GM21529 (cell line): Measurements from ENCODE around the gene NLE1.
"Not testable (repeated sequence)": the region's sequence is repeated elsewhere in the genome, so short reads cannot be mapped to it uniquely, and the experiment has no call there.

ENCODE experiments used
- ATAC-seq: cut with Tn5 transposase; IDR thresholded peaks from one replicate; pipeline ENCODE4 v1.9.1; 2021; ENCODE audit not compliant: unreplicated experiment

NLE1 gene

DNA sequence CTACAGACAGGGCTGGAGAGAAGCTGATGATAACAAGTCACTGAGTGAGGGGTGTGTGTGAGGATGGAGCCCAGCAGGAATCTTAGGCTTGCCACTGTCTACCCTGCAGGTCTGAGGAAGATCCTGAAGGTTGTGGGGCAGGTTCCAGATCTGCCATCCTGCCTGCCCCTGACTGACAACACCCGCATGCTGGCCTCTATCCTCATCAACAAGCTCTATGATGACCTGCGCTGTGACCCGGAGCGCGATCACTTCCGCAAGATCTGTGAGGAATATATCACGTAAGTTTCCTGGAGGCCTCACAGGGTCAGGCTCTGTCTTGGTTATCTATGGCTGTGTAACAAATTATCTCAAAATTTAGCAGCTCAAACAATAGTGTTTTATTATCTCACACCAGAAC, 21.8 kb upstream of the NLE1 start:
- no peak for ATAC-seq

DNA sequence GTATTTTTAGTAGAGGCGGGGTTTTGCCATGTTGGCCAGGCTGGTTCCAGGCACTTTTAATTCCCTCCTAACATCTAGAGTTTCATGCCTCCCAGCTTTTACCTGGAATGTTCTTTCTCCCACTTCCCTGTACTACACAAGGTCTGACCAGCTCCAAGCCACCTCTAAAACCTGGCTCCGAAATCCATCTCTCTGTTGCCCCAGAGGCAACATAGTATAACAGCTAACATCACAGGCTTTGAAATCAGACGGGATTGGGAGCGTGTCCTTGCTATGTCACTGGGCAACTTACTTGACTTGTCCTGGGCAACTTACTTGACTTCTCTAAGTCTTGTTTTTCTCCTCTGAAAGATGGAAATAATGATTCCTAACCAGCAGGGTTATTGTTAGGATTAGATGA, 20.7 kb upstream of the NLE1 start:
- ATAC-seq, result no peak

DNA sequence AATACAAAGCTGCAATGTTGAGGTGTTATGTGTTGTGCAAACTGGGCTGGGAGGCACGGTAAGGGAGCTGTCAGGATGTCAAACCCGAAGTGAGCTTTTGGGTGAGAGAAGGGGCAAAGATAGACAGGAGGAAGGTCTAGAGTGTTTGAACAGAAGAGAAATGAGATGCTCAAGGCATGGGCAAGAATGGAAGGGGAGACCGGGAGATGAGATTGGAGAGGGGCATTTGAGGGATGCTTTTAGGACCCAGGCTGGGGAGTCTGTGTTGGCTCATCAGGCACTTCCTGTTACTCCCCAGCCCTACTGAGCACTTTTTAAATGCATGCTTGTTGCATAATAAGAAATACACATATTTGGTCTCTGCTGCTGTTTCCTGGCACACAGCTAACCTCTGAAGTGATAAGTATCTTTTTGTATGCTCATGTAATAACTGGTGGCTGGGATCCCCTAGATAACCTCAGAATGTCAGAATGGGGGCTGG, 19.2 kb upstream of the NLE1 start:
- ATAC-seq, result no peak

DNA sequence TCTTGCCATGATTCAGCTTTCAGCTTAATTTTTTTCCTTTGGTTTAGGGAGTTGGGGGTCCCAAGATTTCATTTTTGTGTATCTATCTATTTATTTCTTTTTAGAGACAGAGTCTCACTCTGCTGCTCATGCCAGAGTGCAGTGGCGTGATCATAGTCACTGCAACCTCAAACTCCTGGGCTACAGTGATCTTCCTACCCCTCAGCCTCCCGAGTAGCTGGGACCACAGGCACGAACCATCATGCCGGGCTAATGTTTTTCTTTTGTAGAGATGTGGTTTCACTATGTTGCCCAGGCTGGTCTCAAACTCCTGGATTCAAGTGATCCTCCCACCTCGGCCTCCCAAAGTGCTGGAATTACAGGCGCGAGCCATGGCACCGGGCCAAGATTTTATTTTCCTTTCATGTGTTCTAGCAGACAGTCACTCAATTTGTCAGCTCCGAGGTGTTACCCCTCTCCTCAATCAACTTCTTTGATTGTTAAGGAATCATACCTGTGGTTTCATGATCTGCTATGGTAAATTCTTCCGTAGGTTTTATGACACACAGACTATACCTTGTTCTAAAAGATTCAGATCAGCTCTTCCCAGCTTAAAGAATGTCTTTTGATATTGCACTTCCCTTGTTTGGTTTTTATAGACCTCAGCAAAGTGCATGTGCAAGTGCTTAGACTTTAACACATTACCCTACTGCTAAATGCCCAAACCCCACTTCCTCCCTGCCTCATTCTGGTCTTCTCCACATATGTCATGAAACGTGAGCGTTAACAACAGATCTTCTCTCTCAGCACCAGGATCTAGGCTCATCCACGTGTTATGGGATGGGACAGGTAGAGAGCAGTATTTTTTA, 18.5 kb upstream of the NLE1 start:
- ATAC-seq, result no peak

DNA sequence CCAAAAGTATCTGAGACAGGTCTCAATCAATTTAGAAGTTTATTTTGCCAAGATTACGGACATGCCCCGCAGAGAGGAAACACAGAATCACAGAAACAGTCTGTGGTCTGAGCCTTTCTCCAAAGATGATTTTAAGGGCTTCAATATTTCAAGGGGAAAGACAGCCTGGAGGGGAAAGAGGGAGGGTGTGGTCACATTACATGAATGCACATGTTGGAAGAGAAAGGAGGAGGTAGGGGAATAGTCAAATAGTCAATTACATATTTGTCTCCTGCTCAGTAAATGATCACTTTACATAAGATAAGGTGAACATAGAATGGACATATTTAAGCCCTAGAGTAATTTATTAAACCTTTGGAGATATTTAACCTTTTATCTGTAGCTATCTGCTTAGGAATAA, 17.8 kb upstream of the NLE1 start:
- no peak for ATAC-seq

DNA sequence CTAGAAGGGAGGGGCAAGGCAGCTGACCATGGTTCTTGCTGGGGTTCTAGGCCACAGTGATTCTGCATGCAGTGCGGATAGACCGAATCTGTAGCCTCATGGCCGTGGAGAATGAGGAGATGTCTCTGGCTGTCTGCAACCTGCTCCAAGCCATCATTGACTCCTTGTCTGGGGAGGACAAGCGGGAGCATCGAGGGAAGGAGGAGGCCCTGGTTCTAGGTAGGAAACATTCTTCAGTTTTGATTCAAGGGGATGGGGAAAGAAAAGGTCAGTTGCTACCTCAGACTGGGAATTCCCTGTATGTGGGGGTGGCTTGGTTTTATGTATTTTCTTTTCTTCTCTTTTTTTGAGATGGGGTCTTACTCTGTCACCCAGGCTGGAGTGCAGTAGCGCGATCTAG, 13.1 kb upstream of the NLE1 start:
- no peak for ATAC-seq

DNA sequence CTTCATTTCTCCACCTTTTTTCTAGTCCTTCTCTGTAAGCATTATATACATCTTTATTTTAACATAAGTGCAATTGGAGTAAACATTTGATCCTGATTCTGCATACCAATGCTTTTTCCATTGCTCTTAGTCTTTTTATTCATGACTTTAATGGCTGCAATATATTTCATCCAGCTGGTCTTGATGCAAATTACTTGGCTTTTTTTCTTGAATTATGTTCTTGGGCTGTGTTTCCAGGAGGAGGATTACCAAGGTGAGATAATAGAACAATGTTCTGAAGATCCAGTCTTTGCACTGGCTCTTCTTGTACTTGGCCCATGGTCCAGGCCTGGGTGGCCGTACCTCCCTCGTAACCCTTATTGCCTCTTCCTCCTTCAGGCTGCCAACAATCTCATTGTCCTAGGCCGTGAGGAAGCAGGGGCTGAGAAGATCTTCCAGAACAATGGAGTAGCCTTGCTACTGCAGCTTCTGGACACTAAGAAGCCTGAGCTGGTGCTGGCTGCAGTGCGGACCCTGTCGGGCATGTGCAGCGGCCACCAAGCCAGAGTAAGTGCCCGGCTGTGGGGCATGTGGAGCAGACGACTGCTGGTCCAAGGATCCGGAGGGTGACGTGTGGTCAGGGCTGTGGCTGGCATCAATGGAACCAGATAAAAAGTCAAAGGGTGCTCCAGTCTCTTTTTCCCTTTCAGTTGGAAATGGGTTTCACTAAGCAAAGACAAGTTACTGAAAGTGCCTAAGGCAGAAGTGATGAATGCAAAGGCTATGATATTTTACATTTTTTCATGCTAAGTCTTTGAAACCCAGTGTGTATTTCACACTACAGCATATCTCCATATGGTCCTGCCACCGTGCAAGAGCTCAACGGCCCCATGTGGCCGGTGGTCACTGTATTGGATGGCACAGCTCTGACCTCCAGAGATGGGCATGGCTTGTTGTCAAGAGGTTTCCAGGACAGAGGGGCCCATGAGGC, 12.4 kb upstream of the NLE1 start:
- no peak for ATAC-seq

DNA sequence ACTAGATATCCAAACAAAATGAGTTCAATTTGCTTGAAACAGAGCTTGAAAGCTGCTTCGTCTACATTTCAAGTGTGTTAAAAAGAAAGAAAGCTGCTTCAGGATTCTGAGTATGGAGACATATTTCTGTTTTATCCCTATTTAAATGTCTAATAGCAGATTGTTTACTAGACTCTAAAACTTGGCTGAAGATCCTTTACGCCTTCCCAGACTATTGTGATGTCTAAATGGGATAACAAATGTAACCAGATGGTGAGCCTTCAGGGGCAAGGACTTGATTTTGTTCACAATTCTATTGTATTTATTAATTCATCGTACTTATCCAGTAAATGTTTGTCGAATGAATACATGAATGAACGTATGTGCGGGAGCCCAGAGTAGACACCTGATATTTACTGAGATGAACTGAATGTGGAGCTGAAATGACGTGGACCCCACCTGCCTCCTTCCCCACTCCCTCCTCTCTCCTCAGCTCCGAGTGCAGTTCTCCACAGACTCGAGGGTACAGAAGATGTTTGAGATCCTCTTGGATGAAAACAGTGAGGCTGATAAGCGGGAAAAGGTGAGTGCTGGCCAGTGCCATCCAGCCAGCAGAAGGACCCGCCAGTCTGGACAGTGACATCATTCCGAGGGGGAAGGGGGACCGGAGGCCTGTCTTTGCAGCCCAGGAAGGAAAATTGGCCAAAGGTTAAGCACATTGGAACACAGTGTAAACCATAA, 10.5 kb upstream of the NLE1 start:
- ATAC-seq, result no peak

DNA sequence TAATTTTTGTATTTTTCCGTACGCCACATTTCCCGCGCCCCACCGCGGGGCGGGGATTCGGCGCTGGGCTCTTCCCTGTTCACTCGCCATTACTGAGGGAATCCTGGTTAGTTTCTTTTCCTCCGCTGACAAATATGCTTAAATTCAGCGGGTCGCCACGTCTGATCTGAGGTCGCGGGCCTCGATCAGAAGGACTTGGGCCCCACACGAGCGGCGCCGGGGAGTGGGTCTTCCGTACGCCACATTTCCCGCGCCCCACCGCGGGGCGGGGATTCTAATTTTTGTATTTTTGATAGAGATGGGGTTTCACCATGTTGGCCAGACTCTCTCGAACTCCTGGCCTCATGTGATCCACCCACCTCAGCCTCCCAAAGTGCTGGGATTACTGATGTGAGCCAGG, 9.0 kb upstream of the NLE1 start:
- not testable (repeated sequence) for ATAC-seq

DNA sequence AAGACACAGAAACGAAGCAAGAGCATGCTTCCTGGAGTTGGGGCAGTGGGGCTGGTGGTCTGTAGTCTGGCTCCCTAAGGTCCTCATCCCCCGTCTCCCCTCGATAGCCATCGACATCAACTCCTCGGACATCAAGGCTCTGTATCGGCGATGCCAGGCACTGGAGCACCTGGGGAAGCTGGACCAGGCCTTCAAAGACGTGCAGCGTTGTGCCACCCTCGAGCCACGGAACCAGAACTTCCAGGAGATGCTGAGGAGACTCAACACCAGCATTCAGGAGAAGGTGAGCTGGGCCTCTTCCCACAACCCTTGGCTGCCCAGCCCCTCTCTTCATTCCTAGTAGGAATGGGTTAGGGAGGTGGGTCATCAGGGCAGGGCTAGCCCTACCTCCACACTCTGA, 7.8 kb upstream of the NLE1 start:
- ATAC-seq, result no peak

DNA sequence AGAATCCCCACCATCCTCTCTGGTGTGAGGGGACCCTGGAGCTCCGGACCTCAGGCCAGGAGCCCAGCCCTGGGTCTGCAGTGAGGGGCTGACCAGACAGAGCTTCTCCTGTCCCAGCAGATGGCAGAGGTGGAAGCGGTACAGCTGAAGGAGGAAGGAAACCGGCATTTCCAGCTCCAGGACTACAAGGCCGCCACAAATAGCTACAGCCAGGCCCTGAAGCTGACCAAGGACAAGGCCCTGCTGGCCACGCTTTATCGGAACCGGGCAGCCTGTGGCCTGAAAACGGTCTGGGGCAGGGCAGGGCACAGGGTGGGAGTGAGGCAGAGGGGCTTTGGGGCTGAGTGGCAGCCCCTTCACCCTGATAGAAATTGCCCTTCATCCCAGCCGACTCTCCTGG, 6.0 kb upstream of the NLE1 start:
- no peak for ATAC-seq

DNA sequence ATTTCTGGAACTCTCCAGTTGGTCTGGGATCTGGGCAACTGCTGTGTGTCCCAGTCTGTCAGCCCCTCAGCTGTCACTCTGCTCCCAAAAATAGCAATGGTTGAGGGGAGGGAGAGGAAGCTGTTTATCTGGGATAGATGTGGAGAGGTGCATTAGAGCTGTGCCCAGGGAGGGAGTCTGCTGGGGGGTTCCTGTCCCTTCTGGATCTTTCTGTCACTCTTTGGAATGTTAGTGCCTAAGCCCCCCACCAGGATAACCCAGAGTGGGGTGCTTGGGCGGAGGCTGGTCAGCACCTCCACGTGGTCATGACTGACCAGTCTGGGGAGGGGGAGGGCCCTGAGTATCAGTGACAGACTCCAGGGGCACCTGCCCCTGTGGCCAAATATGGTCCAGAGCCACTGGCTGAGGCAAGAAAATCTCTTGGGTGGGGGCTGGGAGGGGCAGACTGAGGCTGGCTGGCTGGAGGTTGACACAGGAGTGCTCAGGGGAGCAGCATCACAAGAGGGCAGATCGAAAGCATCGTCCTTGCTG, 5.3 kb upstream of the NLE1 start, which contains the start of gene UNC45B:
UNC45B (plus strand) TSS at position 443 of the 531 bp plus-strand sequence. CDS start 447 bp downstream, outside the sequence.
- ATAC-seq, result no peak

DNA sequence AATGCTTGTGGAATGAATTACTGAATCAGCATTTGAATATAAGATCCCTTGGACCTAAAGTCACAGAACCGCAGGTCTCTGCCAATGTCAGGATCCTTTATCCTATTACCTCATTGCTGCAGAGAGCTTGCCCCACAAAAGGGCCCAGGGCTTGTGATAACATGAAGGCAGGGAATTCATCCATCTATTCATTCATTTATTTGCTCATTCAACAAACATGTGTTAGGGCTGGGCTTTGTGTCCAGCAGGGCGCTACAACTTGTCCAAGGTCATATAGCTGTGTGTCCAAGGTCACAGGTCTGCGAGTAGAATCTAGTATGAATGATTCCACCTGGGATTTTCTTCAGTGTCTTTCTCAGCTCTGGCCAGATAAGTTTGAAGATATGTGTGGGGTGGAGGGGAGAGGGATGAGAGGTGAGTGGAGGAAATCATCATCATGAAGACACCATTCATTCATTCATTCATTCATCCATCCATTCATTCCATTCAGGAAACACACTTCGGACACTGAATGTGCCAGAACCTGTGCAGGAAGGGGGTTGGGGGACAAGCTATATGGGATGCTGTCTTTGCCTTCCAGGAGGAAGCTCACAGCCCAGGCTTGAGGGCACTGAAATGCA, 4.2 kb upstream of the NLE1 start:
- no peak for ATAC-seq

DNA sequence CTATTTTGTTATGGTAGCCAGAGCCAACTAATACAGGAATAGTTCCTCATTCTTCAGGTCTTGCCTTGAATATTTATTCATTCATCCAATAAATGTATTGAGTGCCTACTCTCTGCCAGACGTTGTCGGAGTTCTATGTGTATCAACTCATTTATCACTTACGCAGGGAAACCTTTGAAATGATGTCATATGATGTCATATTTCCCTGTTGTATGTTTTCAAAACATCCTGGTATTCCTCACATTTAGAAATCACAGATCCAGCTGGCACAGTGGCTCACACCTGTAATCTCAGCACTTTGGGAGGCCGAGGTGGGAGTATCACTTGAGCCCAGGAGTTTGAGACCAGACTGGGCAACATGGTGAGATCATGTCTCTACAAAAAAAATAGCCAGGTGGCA, 2.7 kb upstream of the NLE1 start:
- no peak for ATAC-seq

DNA sequence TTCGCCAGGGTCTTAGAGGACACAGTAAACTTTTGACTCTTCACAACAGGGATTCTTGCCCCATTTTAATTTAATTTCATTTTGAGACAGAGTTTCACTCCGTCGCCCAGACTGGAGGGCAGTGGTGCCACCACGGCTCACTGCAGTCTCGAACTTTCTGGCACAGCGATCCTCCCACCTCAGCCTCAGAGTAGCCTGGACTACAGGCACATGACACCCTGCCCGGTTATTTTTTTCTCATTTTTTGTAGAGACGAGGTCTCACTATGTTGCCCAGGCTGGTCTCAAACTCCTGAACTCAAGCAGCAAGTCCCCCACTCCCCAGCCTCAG, 329 bp upstream of the NLE1 start:
- no peak for ATAC-seq

DNA sequence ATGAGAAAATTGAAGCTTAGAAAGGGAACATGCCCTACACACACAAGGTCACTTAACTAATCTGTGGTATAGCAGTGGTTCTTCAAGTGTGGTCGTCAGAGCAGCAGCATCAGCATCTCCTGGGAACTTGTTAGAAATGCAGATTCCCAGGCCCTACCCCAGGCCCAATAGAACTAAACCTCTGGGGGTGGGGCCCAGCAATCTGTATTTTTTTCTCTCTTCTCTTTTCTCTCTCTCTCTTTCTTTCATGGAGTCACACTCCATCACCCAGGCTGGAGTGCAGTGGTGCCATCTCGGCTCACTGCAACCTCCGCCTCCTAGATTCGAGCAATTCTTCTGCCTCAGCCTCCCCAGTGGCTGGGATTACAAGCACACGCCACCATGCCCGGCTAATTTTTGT, 3.9 kb downstream of the NLE1 start:
- no peak for ATAC-seq

DNA sequence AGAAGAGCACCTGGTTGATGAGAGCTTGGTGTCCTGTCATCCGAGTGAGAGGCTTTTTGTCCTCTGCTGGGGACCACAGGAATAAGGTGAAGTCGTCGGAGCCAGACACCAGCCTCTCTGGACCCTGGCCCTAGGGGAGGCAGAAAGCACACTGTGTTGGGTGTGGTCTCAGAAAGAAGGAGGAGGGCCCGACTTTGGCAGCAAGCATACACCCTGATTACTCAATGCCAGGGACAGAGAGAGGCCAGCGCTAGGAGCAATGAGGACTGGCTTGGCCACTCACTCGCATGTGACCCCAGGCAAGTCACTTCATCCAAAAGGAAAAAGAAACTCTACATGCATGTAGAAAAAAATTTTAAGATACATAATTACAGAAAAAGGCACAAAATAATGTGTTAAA, 6.8 kb downstream of the NLE1 start:
- no peak for ATAC-seq

DNA sequence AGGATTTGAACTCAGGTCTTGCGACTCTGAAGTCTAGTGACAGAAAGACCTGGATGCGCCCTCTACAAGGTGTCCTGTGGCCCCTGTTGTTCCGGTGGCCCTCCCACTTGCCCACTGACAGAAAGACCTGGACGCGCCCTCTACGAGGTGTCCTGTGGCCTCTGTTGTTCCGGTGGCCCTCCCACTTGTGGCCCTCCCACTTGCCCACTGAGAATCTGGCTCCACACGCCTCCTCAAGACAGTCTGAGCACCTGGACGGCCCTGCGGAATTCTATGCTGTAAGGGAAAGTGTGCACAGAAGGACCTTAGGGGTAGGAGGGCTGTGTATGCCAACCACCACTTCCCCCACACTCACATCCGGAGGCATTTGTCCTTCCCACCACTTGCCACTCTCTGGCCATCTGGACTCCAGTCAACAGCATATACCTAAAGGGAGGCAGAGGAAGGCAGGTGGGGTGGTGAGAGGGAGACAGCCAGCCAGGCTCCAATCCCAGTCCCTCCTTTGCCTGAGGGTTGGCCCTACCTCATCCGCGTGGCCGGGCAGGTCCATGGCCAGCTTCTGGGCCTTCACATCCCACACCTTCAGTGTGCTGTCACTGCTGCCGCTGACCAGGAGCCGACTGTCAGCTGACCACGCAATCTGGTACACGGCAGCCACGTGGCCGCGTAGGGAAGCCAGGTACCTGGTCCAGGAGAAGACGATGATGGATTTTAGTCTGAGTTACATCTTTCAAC, 9.1 kb downstream of the NLE1 start:
- no peak for ATAC-seq

DNA sequence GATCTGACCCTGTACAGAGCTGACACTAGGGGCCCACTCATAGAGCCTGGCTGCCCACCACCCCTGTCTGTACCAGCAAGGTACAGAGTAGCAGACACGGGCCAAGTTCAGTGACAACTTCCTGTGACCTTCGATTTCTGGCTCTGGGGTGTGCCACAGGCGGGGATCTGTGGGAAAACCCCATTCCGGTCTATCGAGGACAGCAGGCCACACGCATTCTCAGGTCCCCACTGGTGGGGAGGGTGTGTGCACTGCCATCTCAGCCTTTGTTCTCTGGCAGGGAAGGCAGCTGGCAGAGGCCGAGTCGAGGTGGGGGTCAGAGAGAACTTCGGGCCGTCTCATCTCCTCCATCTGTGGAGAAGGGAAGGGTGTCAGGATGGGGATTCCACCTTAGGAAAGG, 10.0 kb downstream of the NLE1 start:
- no peak for ATAC-seq

DNA sequence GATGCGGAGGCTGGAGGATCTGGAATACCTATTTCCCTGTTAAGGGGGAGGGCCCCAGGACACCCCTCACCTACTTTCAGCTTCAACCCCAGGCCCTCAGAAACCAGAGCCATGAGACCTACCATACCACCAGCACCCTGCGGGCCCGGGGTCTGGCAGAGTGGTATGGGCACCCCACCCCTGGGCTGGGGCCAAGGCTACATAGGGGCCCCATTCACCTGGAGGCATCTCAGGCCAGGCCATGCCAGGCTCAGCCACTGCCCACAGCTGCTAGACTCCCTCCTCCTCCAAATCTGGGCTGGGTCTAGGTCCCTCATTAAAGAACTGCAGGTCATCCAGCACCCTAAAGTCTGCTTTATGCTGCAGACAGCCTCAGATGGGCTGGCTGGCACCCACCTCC, 11.7 kb downstream of the NLE1 start:
- ATAC-seq, result no peak
